ENCODE data around the gene FCRL5. TPM values are rescaled to one million over a fixed set of nuclear protein-coding genes. Genes with fewer than 3 reads are reported as not detected.
"Not testable (repeated sequence)": the region's sequence is repeated elsewhere in the genome, so short reads cannot be mapped to it uniquely, and the experiment has no call there.

FCRL5 gene
- total RNA-seq, 1 donor from 2014 or later: not detected

- TF ChIP-seq CTCF (IDR thresholded peaks at IDR 0.05; ENCODE audit: unreplicated experiment): no peak
- Mint-ChIP-seq H3K4me3 (no peak overlapping the region), H3K27ac (no peak overlapping the region), H3K9me3 (no peaks in the 10 kb centered on the region), H3K27me3 (ENCODE audit: low read depth) (peaks cover 2% of the 10 kb centered on the region), H3K36me3 (no peaks in the 10 kb centered on the region), H3K4me1 (peaks cover 3% of the 10 kb centered on the region)
- no peak for DNase-seq (ENCODE audit: low spot score in 2 of 2, unreplicated experiment in 2 of 2)
Observed at GRCh38 chr1:157487504-157487903, 64.8 kb downstream of the FCRL5 start.

GRCh38 chr1:157487096-157487495 lies 65.2 kb downstream of the FCRL5 start:
- Mint-ChIP-seq H3K36me3 (no peaks in the 10 kb centered on the region), H3K27me3 (ENCODE audit: low read depth) (no peaks in the 10 kb centered on the region), H3K4me1 (peaks cover 3% of the 10 kb centered on the region), H3K9me3 (no peaks in the 10 kb centered on the region), H3K4me3 (no peak overlapping the region), H3K27ac (no peak overlapping the region)
- TF ChIP-seq CTCF (IDR thresholded peaks at IDR 0.05; ENCODE audit: unreplicated experiment): no peak
- no peak for DNase-seq (ENCODE audit: low spot score in 2 of 2, unreplicated experiment in 2 of 2)

GRCh38 chr1:157486400-157486799 lies 65.9 kb downstream of the FCRL5 start:
- not testable (repeated sequence) for H3K27me3 Mint-ChIP-seq (ENCODE audit: low read depth); DNase-seq (ENCODE audit: low spot score in 2 of 2, unreplicated experiment in 2 of 2); H3K27ac Mint-ChIP-seq; H3K4me3 Mint-ChIP-seq; H3K4me1 Mint-ChIP-seq; H3K36me3 Mint-ChIP-seq; H3K9me3 Mint-ChIP-seq

GRCh38 chr1:157485793-157486192 lies 66.5 kb downstream of the FCRL5 start:
- Mint-ChIP-seq H3K27ac (no peak overlapping the region), H3K4me1 (peaks cover 3% of the 10 kb centered on the region), H3K4me3 (no peak overlapping the region), H3K9me3 (peaks cover under 1% of the 10 kb centered on the region), H3K27me3 (ENCODE audit: low read depth) (no peaks in the 10 kb centered on the region), H3K36me3 (no peaks in the 10 kb centered on the region)
- no peak for TF ChIP-seq CTCF (IDR thresholded peaks at IDR 0.05; ENCODE audit: unreplicated experiment)
- no peak for DNase-seq (ENCODE audit: low spot score in 2 of 2, unreplicated experiment in 2 of 2)

- Mint-ChIP-seq H3K9me3 (peaks cover 10% of the 10 kb centered on the region), H3K4me1 (peaks cover 3% of the 10 kb centered on the region), H3K36me3 (no peaks in the 10 kb centered on the region), H3K4me3 (no peak overlapping the region), H3K27ac (no peak overlapping the region), H3K27me3 (ENCODE audit: low read depth) (no peaks in the 10 kb centered on the region)
- TF ChIP-seq CTCF (IDR thresholded peaks at IDR 0.05; ENCODE audit: unreplicated experiment): no peak
- DNase-seq (ENCODE audit: low spot score in 2 of 2, unreplicated experiment in 2 of 2): no peak
Observed at GRCh38 chr1:157484573-157484972, 67.7 kb downstream of the FCRL5 start.

GRCh38 chr1:157483635-157484034 lies 68.7 kb downstream of the FCRL5 start:
- no peak overlapping the region for H3K4me3 Mint-ChIP-seq
- no peaks in the 10 kb centered on the region for H3K36me3 Mint-ChIP-seq
- TF ChIP-seq CTCF (IDR thresholded peaks at IDR 0.05; ENCODE audit: unreplicated experiment): no peak
- H3K4me1 Mint-ChIP-seq: peaks cover 3% of the 10 kb centered on the region
- H3K9me3 Mint-ChIP-seq: peaks cover 17% of the 10 kb centered on the region
- no peaks in the 10 kb centered on the region for H3K27me3 Mint-ChIP-seq (ENCODE audit: low read depth)
- no peak overlapping the region for H3K27ac Mint-ChIP-seq
- no peak for DNase-seq (ENCODE audit: low spot score in 2 of 2, unreplicated experiment in 2 of 2)
